ENCODE results near the gene KCNN3.

- TF ChIP-seq TAF1 (IDR thresholded peaks at IDR 0.05; ENCODE audit: borderline replicate concordance, low read depth, low read length) (no peak), POLR2AphosphoS5 (IDR thresholded peaks at IDR 0.05; ENCODE audit: low read depth, low read length) (no peak), POLR2A (IDR thresholded peaks at IDR 0.05; ENCODE audit: low read depth, low read length) (no peak)
Measured at GRCh38 chr1:154809436-154810413, 60.4 kb downstream of the KCNN3 start.
